ENCODE data around the gene PLA2R1.
"Not testable (repeated sequence)": the region's sequence is repeated elsewhere in the genome, so short reads cannot be mapped to it uniquely, and the experiment has no call there.

PLA2R1 gene

GRCh38 chr2:159985656-159986055, 76.8 kb downstream of the PLA2R1 start:
- in situ Hi-C loops (cut with MboI; ENCODE audit: low sequenced_read_pairs), result no loop called here

- in situ Hi-C loops (cut with MboI; ENCODE audit: low sequenced_read_pairs), result no loop called here
Measured at GRCh38 chr2:159984034-159984433, 78.4 kb downstream of the PLA2R1 start.

GRCh38 chr2:159982842-159983785, 79.3 kb downstream of the PLA2R1 start:
- in situ Hi-C loops (cut with MboI; ENCODE audit: low sequenced_read_pairs), result no loop called here

- in situ Hi-C loops (cut with MboI; ENCODE audit: low sequenced_read_pairs), result no loop called here
Measured at GRCh38 chr2:159982270-159982669, 80.1 kb downstream of the PLA2R1 start.

- in situ Hi-C loops (cut with MboI; ENCODE audit: low sequenced_read_pairs), result no loop called here
Measured at GRCh38 chr2:159976527-159977160, 85.8 kb downstream of the PLA2R1 start.

GRCh38 chr2:159973325-159973724, 89.1 kb downstream of the PLA2R1 start:
- in situ Hi-C loops (cut with MboI; ENCODE audit: low sequenced_read_pairs), result no loop called here

GRCh38 chr2:159971365-159972152, 90.9 kb downstream of the PLA2R1 start:
- in situ Hi-C loops (cut with MboI; ENCODE audit: low sequenced_read_pairs), result no loop called here

GRCh38 chr2:159970548-159970947, 91.9 kb downstream of the PLA2R1 start:
- in situ Hi-C loops (cut with MboI; ENCODE audit: low sequenced_read_pairs), result not testable (repeated sequence)

GRCh38 chr2:159968279-159968900, 94.0 kb downstream of the PLA2R1 start:
- in situ Hi-C loops (cut with MboI; ENCODE audit: low sequenced_read_pairs), result no loop called here

- in situ Hi-C loops (cut with MboI; ENCODE audit: low sequenced_read_pairs), result no loop called here
Measured at GRCh38 chr2:159963700-159964099, 98.7 kb downstream of the PLA2R1 start.

- in situ Hi-C loops (cut with MboI; ENCODE audit: low sequenced_read_pairs), result not testable (repeated sequence)
Measured at GRCh38 chr2:159962513-159962912, 99.9 kb downstream of the PLA2R1 start.

- in situ Hi-C loops (cut with MboI; ENCODE audit: low sequenced_read_pairs), result no loop called here
Measured at GRCh38 chr2:159961451-159961850, 101.0 kb downstream of the PLA2R1 start.

GRCh38 chr2:159961037-159961436, 101.4 kb downstream of the PLA2R1 start:
- in situ Hi-C loops (cut with MboI; ENCODE audit: low sequenced_read_pairs), result no loop called here

- in situ Hi-C loops (cut with MboI; ENCODE audit: low sequenced_read_pairs), result no loop called here
Measured at GRCh38 chr2:159960414-159960813, 102.0 kb downstream of the PLA2R1 start.

GRCh38 chr2:159959136-159959535, 103.3 kb downstream of the PLA2R1 start:
- in situ Hi-C loops (cut with MboI; ENCODE audit: low sequenced_read_pairs), result no loop called here

GRCh38 chr2:159953136-159953823, 109.1 kb downstream of the PLA2R1 start:
- in situ Hi-C loops (cut with MboI; ENCODE audit: low sequenced_read_pairs), result no loop called here

GRCh38 chr2:159946326-159946999, 116.0 kb downstream of the PLA2R1 start:
- in situ Hi-C loops (cut with MboI; ENCODE audit: low sequenced_read_pairs), result no loop called here

- in situ Hi-C loops (cut with MboI; ENCODE audit: low sequenced_read_pairs), result no loop called here
Measured at GRCh38 chr2:159944874-159945273, 117.5 kb downstream of the PLA2R1 start.

GRCh38 chr2:159942146-159942545, 120.3 kb downstream of the PLA2R1 start:
- in situ Hi-C loops (cut with MboI; ENCODE audit: low sequenced_read_pairs), result no loop called here

GRCh38 chr2:159941729-159942128, 120.7 kb downstream of the PLA2R1 start:
- in situ Hi-C loops (cut with MboI; ENCODE audit: low sequenced_read_pairs), result no loop called here

Data from HL-60/S4 treated with retinoic acid at 250 ng/mL for 4 days and 3 days (cell line).